Panc1 (cell line): ENCODE results near the gene FN3K. TPM values are rescaled to one million over a fixed set of nuclear protein-coding genes. Genes with fewer than 3 reads are reported as not detected.

Experiments used
- ATAC-seq: fragments of 200-7000 bp; cut with Tn5 transposase; 2 replicates; pipeline ENCODE4 v1.9.1; 2020; ENCODE audit warnings: mild to moderate bottlenecking, moderate library complexity
- BruUV-seq: library from RNA; stranded (reverse); fragments of 400-500 nt; replicated peaks from 2 replicates; lab custom pipeline; 2021; lab: Mats Ljungman, UMichigan
- CTCF ChIA-PET: fragments of 300-600 bp; sonication (Branson Sonifier 250); formaldehyde crosslinking; loops from one replicate; lab custom pipeline; 2022; ENCODE audit warnings: antibody characterized with exemption; lab: Charles Lee
- POLR2A ChIA-PET: fragments of 300-600 bp; sonication (Branson Sonifier 250); formaldehyde crosslinking; loops from one replicate; lab custom pipeline; 2022; ENCODE audit warnings: antibody characterized with exemption; lab: Charles Lee
- DNase-seq: peaks from one replicate; pipeline ENCODE4 v3.0.0-alpha.2; 2010; ENCODE audit warnings: low read depth, low spot score
- H3K27ac ChIP-seq: 2 replicates; pipeline ENCODE4 v1.5.1; 2011; ENCODE audit warnings: mild to moderate bottlenecking, low read length, inconsistent platforms
- H3K27me3 ChIP-seq: fragments of 200-500 bp; sonication (Bioruptor generic); 2 replicates; pipeline ENCODE4 v1.6.0; 2014; ENCODE audit warnings: low read length, inconsistent platforms; ENCODE audit not compliant: control insufficient read depth, insufficient read depth
- H3K36me3 ChIP-seq: fragments of 200-500 bp; sonication (Bioruptor generic); 2 replicates; pipeline ENCODE4 v1.5.1; 2014; ENCODE audit warnings: inconsistent platforms, mild to moderate bottlenecking, low read length, moderate library complexity; ENCODE audit not compliant: control insufficient read depth, insufficient read depth
- H3K4me1 ChIP-seq: 2 replicates; pipeline ENCODE4 v1.5.1; 2011; ENCODE audit warnings: inconsistent platforms, mild to moderate bottlenecking, low read length, moderate library complexity; ENCODE audit not compliant: control insufficient read depth, insufficient read depth
- H3K4me3 ChIP-seq, 2 experiments: 2 replicates each; pipeline ENCODE4 v1.5.1; 2011 to 2012; ENCODE audit warnings: low read depth in 2 of 2, low read length in 2 of 2, mild to moderate bottlenecking in 2 of 2, inconsistent platforms in 1 of 2, moderate library complexity in 1 of 2
- H3K9me3 ChIP-seq: fragments of 200-500 bp; sonication (Bioruptor generic); 2 replicates; pipeline ENCODE4 v1.5.1; 2014; ENCODE audit warnings: low read depth, mild to moderate bottlenecking, inconsistent platforms, low read length, moderate library complexity; ENCODE audit not compliant: control insufficient read depth, insufficient read depth
- POLR2AphosphoS5 ChIP-seq: IDR thresholded peaks from 2 replicates; pipeline ENCODE4 v1.6.1; 2012; ENCODE audit warnings: mild to moderate bottlenecking, low read depth, low read length, moderate library complexity
- SIN3A ChIP-seq: IDR thresholded peaks from 2 replicates; pipeline ENCODE4 v1.6.1; 2012; ENCODE audit warnings: low read depth, mild to moderate bottlenecking, low read length, moderate library complexity, borderline replicate concordance; ENCODE audit not compliant: insufficient read depth
- TCF7L2 ChIP-seq: IDR thresholded peaks from 2 replicates; pipeline ENCODE4 v1.6.1; 2011; ENCODE audit warnings: mild to moderate bottlenecking, low read depth, low read length, inconsistent platforms
- in situ Hi-C: cut with HindIII; loops from 2 replicates; pipeline ENCODE4 v1.10.0; 2016; ENCODE audit warnings: low sequenced_read_pairs, low pct_unique_long_range_greater_than_20kb
- intact Hi-C: fragments of 100-400 bp; cut with micrococcal nuclease; formaldehyde crosslinking; loops from one replicate; pipeline ENCODE4 v1.10.0; 2022; ENCODE audit not compliant: unreplicated experiment
- total RNA-seq: library from RNA; stranded (reverse); gene quantifications from one replicate; pipeline ENCODE4 v1.2.1, GENCODE V29; 2021; ENCODE audit not compliant: unreplicated experiment
- TF ChIP-seq, protein P1 (sequence below): fragments of 450-650 bp; IDR thresholded peaks from 2 replicates; pipeline ENCODE4 v1.5.1; 2017; ENCODE audit warnings: mild to moderate bottlenecking
- TF ChIP-seq, protein P2 (sequence below), 2 experiments: IDR thresholded peaks; 2 replicates each; pipeline ENCODE4 v1.6.1; 2011 to 2012; ENCODE audit warnings: low read depth in 2 of 2, control low read depth in 1 of 2, low read length in 1 of 2, mild to moderate bottlenecking in 1 of 2, moderate library complexity in 1 of 2; ENCODE audit not compliant: insufficient read depth in 1 of 2

FN3K gene
- total RNA-seq, 1 experiment from 2014 or later = 34.8 TPM

DNA sequence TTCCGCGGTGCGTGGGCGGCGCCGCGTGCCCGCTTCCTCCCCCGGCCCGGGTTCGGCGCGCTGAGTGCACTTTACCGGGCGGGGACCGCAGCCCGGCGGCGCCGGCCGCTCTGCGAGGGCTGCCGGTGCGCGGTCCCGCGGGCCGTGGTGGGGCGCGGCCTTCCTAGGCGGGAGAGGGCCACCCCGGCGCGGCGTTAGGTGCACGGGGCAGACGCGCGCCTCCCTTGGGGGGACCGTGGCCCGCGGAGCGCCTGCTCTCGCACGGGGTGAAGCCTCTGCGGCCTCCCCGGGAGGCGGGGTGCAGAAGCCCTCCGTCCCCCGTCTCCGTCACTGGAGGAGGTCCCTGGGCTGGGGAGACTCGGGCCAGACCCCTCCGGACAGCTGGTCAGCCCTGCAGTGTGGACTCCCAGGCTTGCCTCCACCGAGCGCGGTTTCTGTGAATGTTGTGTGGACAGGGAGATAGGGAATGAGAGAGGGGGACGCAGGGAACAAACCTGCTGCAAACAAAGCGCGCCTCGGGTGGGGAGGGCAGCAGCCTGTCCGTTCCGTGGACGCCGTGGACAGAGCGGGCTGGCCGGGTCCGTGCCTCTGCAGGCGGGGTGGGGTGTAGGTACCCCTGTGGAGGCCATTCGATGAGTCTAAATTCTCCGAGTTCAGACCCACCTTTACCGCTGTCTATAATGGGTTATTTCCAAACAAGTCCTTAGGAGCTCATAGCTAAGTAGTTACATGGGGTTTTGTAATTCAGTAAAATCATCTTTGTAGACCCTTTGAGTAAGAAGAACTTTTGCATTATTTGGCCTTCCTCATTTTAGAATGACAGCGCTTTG is 17.2 kb downstream of the FN3K start:
- ChIA-PET POLR2A (no interaction called here), CTCF (interaction anchor here (0.6 kb wide), 1 partner anchor 164 kb away, joined by 3 read pairs; no protein-coding TSS in a partner anchor)
- intact Hi-C loops (no loop called here), in situ Hi-C loops (no loop called here)
- H3K27ac ChIP-seq = peak overlapping the region; percentile 91
- DNase-seq (no peak), ATAC-seq (peak; percentile 46)
- no peaks in the 10 kb centered on the region; the same call in 1 of the 2 replicates for H3K36me3 ChIP-seq
- no peaks in the 10 kb centered on the region for H3K9me3 ChIP-seq
- peak overlapping the region; percentile 83 to 84 for H3K4me3 ChIP-seq
- BruUV-seq = no TSS peak
- peaks cover 24% of the 10 kb centered on the region for H3K4me1 ChIP-seq
- TF ChIP-seq, protein P1, sequence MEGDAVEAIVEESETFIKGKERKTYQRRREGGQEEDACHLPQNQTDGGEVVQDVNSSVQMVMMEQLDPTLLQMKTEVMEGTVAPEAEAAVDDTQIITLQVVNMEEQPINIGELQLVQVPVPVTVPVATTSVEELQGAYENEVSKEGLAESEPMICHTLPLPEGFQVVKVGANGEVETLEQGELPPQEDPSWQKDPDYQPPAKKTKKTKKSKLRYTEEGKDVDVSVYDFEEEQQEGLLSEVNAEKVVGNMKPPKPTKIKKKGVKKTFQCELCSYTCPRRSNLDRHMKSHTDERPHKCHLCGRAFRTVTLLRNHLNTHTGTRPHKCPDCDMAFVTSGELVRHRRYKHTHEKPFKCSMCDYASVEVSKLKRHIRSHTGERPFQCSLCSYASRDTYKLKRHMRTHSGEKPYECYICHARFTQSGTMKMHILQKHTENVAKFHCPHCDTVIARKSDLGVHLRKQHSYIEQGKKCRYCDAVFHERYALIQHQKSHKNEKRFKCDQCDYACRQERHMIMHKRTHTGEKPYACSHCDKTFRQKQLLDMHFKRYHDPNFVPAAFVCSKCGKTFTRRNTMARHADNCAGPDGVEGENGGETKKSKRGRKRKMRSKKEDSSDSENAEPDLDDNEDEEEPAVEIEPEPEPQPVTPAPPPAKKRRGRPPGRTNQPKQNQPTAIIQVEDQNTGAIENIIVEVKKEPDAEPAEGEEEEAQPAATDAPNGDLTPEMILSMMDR = no peak
- TF ChIP-seq, protein P2, sequence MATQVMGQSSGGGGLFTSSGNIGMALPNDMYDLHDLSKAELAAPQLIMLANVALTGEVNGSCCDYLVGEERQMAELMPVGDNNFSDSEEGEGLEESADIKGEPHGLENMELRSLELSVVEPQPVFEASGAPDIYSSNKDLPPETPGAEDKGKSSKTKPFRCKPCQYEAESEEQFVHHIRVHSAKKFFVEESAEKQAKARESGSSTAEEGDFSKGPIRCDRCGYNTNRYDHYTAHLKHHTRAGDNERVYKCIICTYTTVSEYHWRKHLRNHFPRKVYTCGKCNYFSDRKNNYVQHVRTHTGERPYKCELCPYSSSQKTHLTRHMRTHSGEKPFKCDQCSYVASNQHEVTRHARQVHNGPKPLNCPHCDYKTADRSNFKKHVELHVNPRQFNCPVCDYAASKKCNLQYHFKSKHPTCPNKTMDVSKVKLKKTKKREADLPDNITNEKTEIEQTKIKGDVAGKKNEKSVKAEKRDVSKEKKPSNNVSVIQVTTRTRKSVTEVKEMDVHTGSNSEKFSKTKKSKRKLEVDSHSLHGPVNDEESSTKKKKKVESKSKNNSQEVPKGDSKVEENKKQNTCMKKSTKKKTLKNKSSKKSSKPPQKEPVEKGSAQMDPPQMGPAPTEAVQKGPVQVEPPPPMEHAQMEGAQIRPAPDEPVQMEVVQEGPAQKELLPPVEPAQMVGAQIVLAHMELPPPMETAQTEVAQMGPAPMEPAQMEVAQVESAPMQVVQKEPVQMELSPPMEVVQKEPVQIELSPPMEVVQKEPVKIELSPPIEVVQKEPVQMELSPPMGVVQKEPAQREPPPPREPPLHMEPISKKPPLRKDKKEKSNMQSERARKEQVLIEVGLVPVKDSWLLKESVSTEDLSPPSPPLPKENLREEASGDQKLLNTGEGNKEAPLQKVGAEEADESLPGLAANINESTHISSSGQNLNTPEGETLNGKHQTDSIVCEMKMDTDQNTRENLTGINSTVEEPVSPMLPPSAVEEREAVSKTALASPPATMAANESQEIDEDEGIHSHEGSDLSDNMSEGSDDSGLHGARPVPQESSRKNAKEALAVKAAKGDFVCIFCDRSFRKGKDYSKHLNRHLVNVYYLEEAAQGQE (IDR thresholded peaks at IDR 0.05; ENCODE audit: insufficient read depth in 1 of 2, low read depth in 2 of 2, low read length in 1 of 2) = 0 out of 4 replicates have a peak, but pooled peaks of 1 of the 2 experiments have one; percentile 11
- no peaks in the 10 kb centered on the region for H3K27me3 ChIP-seq

DNA sequence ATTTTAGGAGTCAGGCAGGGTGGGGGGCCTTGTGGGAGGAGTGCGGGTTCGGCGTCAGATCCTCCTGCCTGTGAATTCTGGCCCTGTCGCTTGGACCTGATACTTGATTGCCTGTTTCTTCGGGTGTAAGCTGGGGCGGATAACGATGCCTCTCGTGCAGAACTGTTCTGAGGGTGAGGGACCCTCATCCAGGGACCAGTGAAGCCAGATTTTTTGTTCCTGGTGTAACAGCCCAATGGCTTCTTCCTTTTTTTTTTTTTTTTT is 17.7 kb downstream of the FN3K start:
- Histone ChIP-seq H3K27ac (peak overlapping the region; percentile 91), H3K27me3 (no peaks in the 10 kb centered on the region), H3K9me3 (no peaks in the 10 kb centered on the region), H3K4me3 (peak overlapping the region; percentile 83 to 84), H3K4me1 (peaks cover 24% of the 10 kb centered on the region), H3K36me3 (no peaks in the 10 kb centered on the region; the same call in none of the 2 replicates)
- intact Hi-C loops (no loop called here), in situ Hi-C loops (no loop called here)
- CTCF ChIA-PET = interaction anchor here (0.6 to 0.7 kb wide), 2 partner anchors 42 to 164 kb away, joined by 3 to 7 read pairs; no protein-coding TSS in a partner anchor
- TF ChIP-seq TCF7L2 (no peak), POLR2AphosphoS5 (no peak), SIN3A (no peak)
- TF ChIP-seq, protein P2 (IDR thresholded peaks at IDR 0.05; ENCODE audit: insufficient read depth in 1 of 2, low read depth in 2 of 2, low read length in 1 of 2) = no peak
- TF ChIP-seq, protein P1 = no peak
- ATAC-seq = no peak
- no peak for DNase-seq
- POLR2A ChIA-PET = no interaction called here
- BruUV-seq = no TSS peak
